ENCODE results near the gene TRIO. TPM values are rescaled to one million over a fixed set of nuclear protein-coding genes. Genes with fewer than 3 reads are reported as not detected.

The TRIO gene
- total and polyA plus RNA-seq, 4 donors: 22.0 to 374 (median 191) TPM

DNA sequence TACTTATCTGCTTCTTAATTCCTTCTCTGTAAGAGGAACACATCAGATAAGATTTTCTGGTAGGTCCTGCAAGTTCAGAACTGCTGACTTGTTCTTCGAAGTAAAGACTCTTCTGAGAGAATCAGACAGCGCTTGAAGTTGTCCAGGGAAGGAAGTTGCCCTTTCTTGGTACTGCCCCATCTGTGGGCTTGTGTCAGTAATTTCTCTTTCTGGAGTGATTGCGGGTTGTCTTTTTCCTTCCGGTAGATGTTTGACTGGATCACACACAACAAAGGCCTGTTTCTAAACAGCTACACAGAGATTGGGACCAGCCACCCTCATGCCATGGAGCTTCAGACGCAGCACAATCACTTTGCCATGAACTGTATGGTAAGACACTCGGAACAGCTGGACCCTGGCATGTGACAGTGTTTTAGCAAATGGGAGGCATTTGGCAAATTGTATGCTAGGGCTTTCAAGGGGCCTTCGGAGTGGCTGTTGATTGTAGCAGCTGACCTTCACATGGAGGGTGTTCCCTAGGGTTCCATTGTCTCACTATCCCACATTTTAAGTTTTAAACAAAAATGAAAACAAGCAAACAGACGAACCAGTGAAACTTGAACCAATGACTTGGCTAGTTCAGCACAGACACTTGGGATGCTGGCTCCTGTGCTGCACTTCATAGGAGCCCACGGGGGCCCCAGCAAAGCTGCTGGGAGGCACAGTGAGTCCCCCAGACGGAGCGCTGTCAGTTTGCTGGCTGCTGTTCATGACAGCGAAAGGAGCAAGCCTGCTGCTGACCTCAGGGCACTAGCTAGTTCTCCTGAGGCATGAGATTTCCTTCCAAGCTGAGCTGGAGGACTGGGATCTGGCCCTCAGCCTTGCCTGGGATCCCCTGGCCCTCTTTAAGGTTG lies 149.9 kb downstream of the TRIO start:
- H3K27ac ChIP-seq (ENCODE audit: low read depth in 1 of 2, low read length in 2 of 2): no peak overlapping the region
- H3K36me3 ChIP-seq (ENCODE audit: control insufficient read depth in 1 of 2, insufficient read depth in 2 of 2, low read length in 1 of 2): peaks cover 0 to 11% of the 10 kb centered on the region in 2 donors
- no peaks in the 10 kb centered on the region for H3K4me1 ChIP-seq (ENCODE audit: control insufficient read depth in 1 of 2, insufficient read depth in 2 of 2, low read length in 2 of 2)
- H3K27me3 ChIP-seq (ENCODE audit: control insufficient read depth in 1 of 2, insufficient read depth in 2 of 2, low read length in 1 of 2): no peaks in the 10 kb centered on the region
- intact Hi-C loops (cut with DNase I): no loop called here
- H3K9me3 ChIP-seq (ENCODE audit: control insufficient read depth, low read length): no peaks in the 10 kb centered on the region
- ATAC-seq (ENCODE audit: low FRiP score) (no peak), DNase-seq (no peak)
- 87 to 90% methylated on average over 12 of the region's 12 CpGs for WGBS, 2 donors
- H3K4me3 ChIP-seq (ENCODE audit: low read length in 2 of 2): no peak overlapping the region

GRCh38 chr5:14295610-14296009 lies 152.5 kb downstream of the TRIO start:
- intact Hi-C loops (cut with DNase I): loop anchor here in 1 of 2 donors (5.0 kb wide), 1 partner anchor 37 kb away; no protein-coding TSS in a partner anchor
- Histone ChIP-seq H3K4me1 (ENCODE audit: control insufficient read depth in 1 of 2, insufficient read depth in 2 of 2, low read length in 2 of 2) (no peaks in the 10 kb centered on the region), H3K27ac (ENCODE audit: low read depth in 1 of 2, low read length in 2 of 2) (no peak overlapping the region), H3K27me3 (ENCODE audit: control insufficient read depth in 1 of 2, insufficient read depth in 2 of 2, low read length in 1 of 2) (no peaks in the 10 kb centered on the region), H3K4me3 (ENCODE audit: low read length in 2 of 2) (no peak overlapping the region), H3K9me3 (ENCODE audit: control insufficient read depth, low read length) (no peaks in the 10 kb centered on the region), H3K36me3 (ENCODE audit: control insufficient read depth in 1 of 2, insufficient read depth in 2 of 2, low read length in 1 of 2) (peaks cover 0 to 10% of the 10 kb centered on the region in 2 donors)
- no peak for DNase-seq
- ATAC-seq (ENCODE audit: low FRiP score): no peak
- WGBS, 2 donors: 80 to 83% methylated on average over 5 of the region's 5 CpGs

- ATAC-seq (ENCODE audit: low FRiP score): no peak
- H3K36me3 ChIP-seq (ENCODE audit: control insufficient read depth in 1 of 2, insufficient read depth in 2 of 2, low read length in 1 of 2): peaks cover 2 to 6% of the 10 kb centered on the region in 2 donors
- intact Hi-C loops (cut with DNase I): loop anchor here in 1 of 2 donors (5.0 kb wide), 1 partner anchor 36 kb away; no protein-coding TSS in a partner anchor
- H3K4me3 ChIP-seq (ENCODE audit: low read length in 2 of 2): no peak overlapping the region
- DNase-seq: no peak
- no peaks in the 10 kb centered on the region for H3K27me3 ChIP-seq (ENCODE audit: control insufficient read depth in 1 of 2, insufficient read depth in 2 of 2, low read length in 1 of 2)
- H3K4me1 ChIP-seq (ENCODE audit: control insufficient read depth in 1 of 2, insufficient read depth in 2 of 2, low read length in 2 of 2): no peaks in the 10 kb centered on the region
- H3K27ac ChIP-seq (ENCODE audit: low read depth in 1 of 2, low read length in 2 of 2): no peak overlapping the region
- WGBS, 2 donors: 75% methylated on average over 14 of the region's 14 CpGs
- H3K9me3 ChIP-seq (ENCODE audit: control insufficient read depth, low read length): no peaks in the 10 kb centered on the region
Measured at GRCh38 chr5:14296533-14297331, 153.6 kb downstream of the TRIO start.

- Histone ChIP-seq H3K27ac (ENCODE audit: low read depth in 1 of 2, low read length in 2 of 2) (no peak overlapping the region), H3K4me3 (ENCODE audit: low read length in 2 of 2) (no peak overlapping the region), H3K27me3 (ENCODE audit: control insufficient read depth in 1 of 2, insufficient read depth in 2 of 2, low read length in 1 of 2) (no peaks in the 10 kb centered on the region), H3K4me1 (ENCODE audit: control insufficient read depth in 1 of 2, insufficient read depth in 2 of 2, low read length in 2 of 2) (no peaks in the 10 kb centered on the region), H3K36me3 (ENCODE audit: control insufficient read depth in 1 of 2, insufficient read depth in 2 of 2, low read length in 1 of 2) (peaks cover 3 to 6% of the 10 kb centered on the region in 2 donors), H3K9me3 (ENCODE audit: control insufficient read depth, low read length) (no peaks in the 10 kb centered on the region)
- DNase-seq: no peak
- intact Hi-C loops (cut with DNase I): loop anchor here in 1 of 2 donors (5.0 kb wide), 1 partner anchor 35 kb away; no protein-coding TSS in a partner anchor
- 91% methylated on average over 9 of the region's 9 CpGs for WGBS, 2 donors
- no peak for ATAC-seq (ENCODE audit: low FRiP score)
Measured at GRCh38 chr5:14297697-14298096, 154.6 kb downstream of the TRIO start.

DNA sequence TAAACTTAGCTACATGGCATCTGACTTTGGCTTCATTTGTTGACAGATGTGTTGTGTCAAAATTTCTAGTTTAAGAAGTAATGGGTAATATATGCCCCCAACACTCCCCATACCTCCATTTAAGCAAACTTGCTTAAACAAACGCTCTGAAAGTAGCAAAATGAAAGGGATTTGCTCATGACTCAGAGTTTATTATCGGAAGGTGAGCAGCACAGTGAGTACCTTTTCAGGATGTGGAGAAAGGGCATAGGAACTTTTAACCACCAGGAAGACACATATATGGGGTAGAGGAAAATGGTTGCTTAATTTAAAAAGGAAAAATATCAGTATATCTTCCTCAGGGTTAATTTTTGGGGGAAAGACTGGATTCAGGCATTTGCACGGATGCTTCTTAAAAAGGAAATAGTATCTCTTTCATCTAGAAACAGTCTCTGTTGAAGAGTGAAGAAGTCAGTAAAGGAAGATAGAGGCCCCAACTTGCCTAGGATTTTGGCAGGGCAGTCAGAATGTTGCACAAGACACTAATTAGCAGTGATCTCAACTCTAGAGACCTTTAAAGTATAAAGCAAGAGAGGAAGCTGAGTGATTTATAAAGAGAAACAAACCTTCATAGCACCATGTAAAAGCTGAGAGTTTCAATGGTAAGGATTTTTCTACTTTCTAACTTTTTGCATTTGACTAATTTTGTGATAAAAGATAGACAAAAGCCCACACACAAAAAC lies 155.1 kb downstream of the TRIO start:
- H3K27ac ChIP-seq (ENCODE audit: low read depth in 1 of 2, low read length in 2 of 2): no peak overlapping the region
- intact Hi-C loops (cut with DNase I): loop anchor here in 1 of 2 donors (5.0 kb wide), 1 partner anchor 34 kb away; no protein-coding TSS in a partner anchor
- no peaks in the 10 kb centered on the region for H3K27me3 ChIP-seq (ENCODE audit: control insufficient read depth in 1 of 2, insufficient read depth in 2 of 2, low read length in 1 of 2)
- H3K9me3 ChIP-seq (ENCODE audit: control insufficient read depth, low read length): no peaks in the 10 kb centered on the region
- DNase-seq (no peak), ATAC-seq (ENCODE audit: low FRiP score) (no peak)
- peaks cover 2 to 3% of the 10 kb centered on the region in 2 donors for H3K36me3 ChIP-seq (ENCODE audit: control insufficient read depth in 1 of 2, insufficient read depth in 2 of 2, low read length in 1 of 2)
- 78 to 80% methylated on average over 3 of the region's 3 CpGs for WGBS, 2 donors
- H3K4me3 ChIP-seq (ENCODE audit: low read length in 2 of 2): no peak overlapping the region
- no peaks in the 10 kb centered on the region for H3K4me1 ChIP-seq (ENCODE audit: control insufficient read depth in 1 of 2, insufficient read depth in 2 of 2, low read length in 2 of 2)

GRCh38 chr5:14299666-14300065 lies 156.5 kb downstream of the TRIO start:
- no peak for ATAC-seq (ENCODE audit: low FRiP score)
- DNase-seq: no peak
- Histone ChIP-seq H3K27ac (ENCODE audit: low read depth in 1 of 2, low read length in 2 of 2) (no peak overlapping the region), H3K36me3 (ENCODE audit: control insufficient read depth in 1 of 2, insufficient read depth in 2 of 2, low read length in 1 of 2) (peaks cover 2 to 3% of the 10 kb centered on the region in 2 donors), H3K27me3 (ENCODE audit: control insufficient read depth in 1 of 2, insufficient read depth in 2 of 2, low read length in 1 of 2) (no peaks in the 10 kb centered on the region), H3K4me1 (ENCODE audit: control insufficient read depth in 1 of 2, insufficient read depth in 2 of 2, low read length in 2 of 2) (no peaks in the 10 kb centered on the region), H3K9me3 (ENCODE audit: control insufficient read depth, low read length) (no peaks in the 10 kb centered on the region), H3K4me3 (ENCODE audit: low read length in 2 of 2) (no peak overlapping the region)
- WGBS, 2 donors: 87 to 89% methylated on average over 4 of the region's 4 CpGs
- intact Hi-C loops (cut with DNase I): loop anchor here in 1 of 2 donors (5.0 kb wide), 1 partner anchor 33 kb away; no protein-coding TSS in a partner anchor

GRCh38 chr5:14301186-14301585 lies 158.0 kb downstream of the TRIO start:
- Histone ChIP-seq H3K4me1 (ENCODE audit: control insufficient read depth in 1 of 2, insufficient read depth in 2 of 2, low read length in 2 of 2) (no peaks in the 10 kb centered on the region), H3K4me3 (ENCODE audit: low read length in 2 of 2) (no peak overlapping the region), H3K9me3 (ENCODE audit: control insufficient read depth, low read length) (no peaks in the 10 kb centered on the region), H3K27ac (ENCODE audit: low read depth in 1 of 2, low read length in 2 of 2) (no peak overlapping the region), H3K27me3 (ENCODE audit: control insufficient read depth in 1 of 2, insufficient read depth in 2 of 2, low read length in 1 of 2) (no peaks in the 10 kb centered on the region), H3K36me3 (ENCODE audit: control insufficient read depth in 1 of 2, insufficient read depth in 2 of 2, low read length in 1 of 2) (peaks cover 2 to 3% of the 10 kb centered on the region in 2 donors)
- DNase-seq: no peak
- no peak for ATAC-seq (ENCODE audit: low FRiP score)
- 94 to 95% methylated on average over 3 of the region's 3 CpGs for WGBS, 2 donors
- intact Hi-C loops (cut with DNase I): no loop called here

DNA sequence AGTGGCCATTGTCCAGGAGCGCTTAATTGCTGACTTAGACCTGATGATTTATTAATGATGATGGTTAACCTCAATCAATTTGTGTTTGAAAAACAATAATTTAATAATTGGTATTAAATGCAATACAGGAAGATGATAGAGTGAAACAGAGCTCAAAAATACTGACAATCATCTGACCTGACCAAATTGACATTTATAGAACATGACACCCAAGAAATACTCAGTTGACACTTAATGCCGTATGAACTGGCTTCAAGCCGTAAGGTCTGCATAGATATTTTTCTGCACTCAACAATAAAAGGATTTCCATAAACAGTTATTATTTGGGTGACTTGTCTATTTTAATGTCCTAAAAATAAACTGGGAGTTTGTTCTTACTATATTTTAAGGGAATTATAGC lies 159.2 kb downstream of the TRIO start:
- Histone ChIP-seq H3K27ac (ENCODE audit: low read depth in 1 of 2, low read length in 2 of 2) (no peak overlapping the region), H3K4me1 (ENCODE audit: control insufficient read depth in 1 of 2, insufficient read depth in 2 of 2, low read length in 2 of 2) (no peaks in the 10 kb centered on the region), H3K27me3 (ENCODE audit: control insufficient read depth in 1 of 2, insufficient read depth in 2 of 2, low read length in 1 of 2) (no peaks in the 10 kb centered on the region), H3K9me3 (ENCODE audit: control insufficient read depth, low read length) (no peaks in the 10 kb centered on the region), H3K36me3 (ENCODE audit: control insufficient read depth in 1 of 2, insufficient read depth in 2 of 2, low read length in 1 of 2) (peaks cover 2 to 3% of the 10 kb centered on the region in 2 donors), H3K4me3 (ENCODE audit: low read length in 2 of 2) (no peak overlapping the region)
- WGBS, 2 donors: 94 to 97% methylated on average over 3 of the region's 3 CpGs
- intact Hi-C loops (cut with DNase I): no loop called here
- ATAC-seq (ENCODE audit: low FRiP score): no peak
- no peak for DNase-seq

All from aorta (tissue), 5 donors.